ENCODE results near the gene DIP2C. TPM values are rescaled to one million over a fixed set of nuclear protein-coding genes. Genes with fewer than 3 reads are reported as not detected.

Gene DIP2C
- total and polyA plus RNA-seq, 2 donors (not counting 1 experiment from before 2014, with no cell fraction given), result 1.3 to 1.9 TPM

DNA sequence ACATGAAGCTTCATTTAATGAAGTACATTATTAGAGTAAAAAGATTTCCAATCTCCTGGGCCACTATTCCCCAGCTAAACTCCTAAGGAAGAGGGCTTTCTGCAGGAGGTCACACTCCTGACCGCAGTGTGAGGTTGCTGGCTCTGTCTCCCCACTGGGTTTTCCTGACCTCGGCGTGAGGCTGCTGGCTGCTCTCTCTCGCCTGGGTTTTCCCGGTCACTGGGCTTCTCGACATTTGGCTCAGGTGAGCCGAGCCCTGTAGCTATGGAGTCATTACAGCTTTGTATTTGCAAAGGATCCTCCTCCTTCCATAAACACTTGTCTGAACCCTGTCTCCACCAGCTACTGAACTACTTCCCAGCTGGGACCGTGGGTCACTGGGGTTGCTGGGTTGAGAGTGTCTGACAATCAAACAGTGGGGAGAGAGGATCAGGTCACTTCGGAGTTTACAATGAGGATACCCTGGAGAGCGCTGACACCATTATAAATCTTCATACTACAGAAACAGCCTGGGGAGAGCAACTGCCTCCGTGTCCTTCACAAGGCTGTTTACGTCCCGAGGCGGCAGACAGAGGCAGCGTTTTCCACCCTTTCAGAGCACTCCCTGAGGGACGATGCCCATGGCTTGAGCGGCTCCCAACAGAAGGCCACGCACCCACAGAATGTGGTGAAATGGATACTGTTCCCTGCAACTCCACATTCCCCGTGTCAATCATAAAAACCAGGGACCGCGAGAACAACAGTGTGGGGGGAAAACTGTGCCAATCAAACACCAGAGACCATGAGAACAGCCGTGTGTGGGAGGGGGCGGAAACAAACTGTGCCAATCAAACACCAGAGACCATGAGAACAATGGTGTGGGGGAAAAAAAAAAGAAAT lies 328.0 kb downstream of the DIP2C start:
- no peak overlapping the region for H3K27ac ChIP-seq (ENCODE audit: low read length in 2 of 2)
- no peaks in the 10 kb centered on the region for H4K20me1 ChIP-seq (ENCODE audit: control insufficient read depth, insufficient read depth, low read length, poor library complexity, severe bottlenecking)
- POLR2A ChIA-PET, result interaction anchor here (1.0 kb wide), 1 partner anchor 42 kb away, joined by 5 read pairs; no protein-coding TSS in a partner anchor
- H3K4me2 ChIP-seq (replicated peaks; ENCODE audit: low read depth, low read length, poor library complexity, severe bottlenecking), result no peak overlapping the region
- TF ChIP-seq, protein P1, sequence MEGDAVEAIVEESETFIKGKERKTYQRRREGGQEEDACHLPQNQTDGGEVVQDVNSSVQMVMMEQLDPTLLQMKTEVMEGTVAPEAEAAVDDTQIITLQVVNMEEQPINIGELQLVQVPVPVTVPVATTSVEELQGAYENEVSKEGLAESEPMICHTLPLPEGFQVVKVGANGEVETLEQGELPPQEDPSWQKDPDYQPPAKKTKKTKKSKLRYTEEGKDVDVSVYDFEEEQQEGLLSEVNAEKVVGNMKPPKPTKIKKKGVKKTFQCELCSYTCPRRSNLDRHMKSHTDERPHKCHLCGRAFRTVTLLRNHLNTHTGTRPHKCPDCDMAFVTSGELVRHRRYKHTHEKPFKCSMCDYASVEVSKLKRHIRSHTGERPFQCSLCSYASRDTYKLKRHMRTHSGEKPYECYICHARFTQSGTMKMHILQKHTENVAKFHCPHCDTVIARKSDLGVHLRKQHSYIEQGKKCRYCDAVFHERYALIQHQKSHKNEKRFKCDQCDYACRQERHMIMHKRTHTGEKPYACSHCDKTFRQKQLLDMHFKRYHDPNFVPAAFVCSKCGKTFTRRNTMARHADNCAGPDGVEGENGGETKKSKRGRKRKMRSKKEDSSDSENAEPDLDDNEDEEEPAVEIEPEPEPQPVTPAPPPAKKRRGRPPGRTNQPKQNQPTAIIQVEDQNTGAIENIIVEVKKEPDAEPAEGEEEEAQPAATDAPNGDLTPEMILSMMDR (IDR thresholded peaks at IDR 0.05), result no peak
- TF ChIP-seq EZH2 (IDR thresholded peaks at IDR 0.05; ENCODE audit: borderline replicate concordance, insufficient read depth, low read depth, low read length, poor library complexity, severe bottlenecking), result no peak
- H3K4me1 Mint-ChIP-seq, result peaks cover 6% of the 10 kb centered on the region
- H3K4me3 ChIP-seq (ENCODE audit: control extremely low read depth in 1 of 5, extremely low read depth in 1 of 5, insufficient read depth in 1 of 5, low read depth in 2 of 5, low read length in 4 of 5), result no peak overlapping the region
- H3K9me3 ChIP-seq (ENCODE audit: control extremely low read depth in 1 of 3, control insufficient read depth in 2 of 3, insufficient read depth in 1 of 3, low read length in 2 of 3), result no peaks in the 10 kb centered on the region
- H2AFZ ChIP-seq (ENCODE audit: insufficient read depth, low read depth, low read length, poor library complexity, severe bottlenecking), result no peak overlapping the region
- 87% methylated on average over 13 of the region's 23 CpGs for WGBS (ENCODE audit: insufficient coverage)
- no peaks in the 10 kb centered on the region for H3K27me3 ChIP-seq (replicated peaks in 1 of 4; ENCODE audit: control extremely low read depth in 1 of 4, control insufficient read depth in 3 of 4, insufficient read depth in 4 of 4, low read length in 3 of 4)
- DNase-seq (no peak), ATAC-seq (ENCODE audit: low read depth) (no peak)
- no peak overlapping the region for H3K9ac ChIP-seq (ENCODE audit: low read length)
- CTCF ChIA-PET, result no interaction called here
- H3K27me3 Mint-ChIP-seq, result peaks cover 5% of the 10 kb centered on the region
- no peaks in the 10 kb centered on the region for H3K4me1 ChIP-seq (ENCODE audit: control insufficient read depth in 2 of 2, insufficient read depth in 2 of 2, low read length in 2 of 2)
- H3K4me3 Mint-ChIP-seq, result no peak overlapping the region
- H3K27ac Mint-ChIP-seq, result no peak overlapping the region
- H3K9me3 Mint-ChIP-seq (ENCODE audit: insufficient read depth), result no peaks in the 10 kb centered on the region
- H3K79me2 ChIP-seq (ENCODE audit: control insufficient read depth, insufficient read depth, low read length), result no peaks in the 10 kb centered on the region
- peaks cover 0 to 6% of the 10 kb centered on the region in 2 experiments for H3K36me3 ChIP-seq (replicated peaks in 1 of 2; ENCODE audit: control extremely low read depth in 1 of 2, control insufficient read depth in 1 of 2, extremely low read depth in 1 of 2, insufficient read depth in 2 of 2, low read length in 1 of 2)
- intact Hi-C loops (cut with micrococcal nuclease), result no loop called here

DNA sequence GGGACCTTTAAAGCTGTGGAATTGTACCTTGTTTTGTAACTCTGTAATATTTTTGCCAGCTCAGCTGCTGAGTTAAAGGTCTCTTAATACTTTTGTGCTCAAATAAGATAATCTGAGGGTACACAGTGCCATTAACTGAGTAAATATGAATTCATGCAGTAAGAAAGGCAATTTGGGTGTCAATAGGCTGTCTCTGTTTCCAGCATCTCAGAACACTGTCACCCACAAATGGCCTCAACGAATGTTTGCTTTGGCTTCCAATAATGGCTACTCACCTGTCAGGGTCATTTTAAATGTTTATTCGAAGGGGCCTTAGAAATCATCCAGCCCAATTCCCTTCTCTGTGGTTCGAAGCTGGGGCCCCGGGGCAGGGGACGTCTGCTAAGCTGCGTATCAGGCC lies 328.8 kb downstream of the DIP2C start:
- Histone ChIP-seq H3K36me3 (replicated peaks in 1 of 2; ENCODE audit: control extremely low read depth in 1 of 2, control insufficient read depth in 1 of 2, extremely low read depth in 1 of 2, insufficient read depth in 2 of 2, low read length in 1 of 2) (peaks cover 0 to 6% of the 10 kb centered on the region in 2 experiments), H3K27ac (ENCODE audit: low read length in 2 of 2) (no peak overlapping the region), H3K4me2 (replicated peaks; ENCODE audit: low read depth, low read length, poor library complexity, severe bottlenecking) (no peak overlapping the region), H3K9ac (ENCODE audit: low read length) (no peak overlapping the region), H4K20me1 (ENCODE audit: control insufficient read depth, insufficient read depth, low read length, poor library complexity, severe bottlenecking) (no peaks in the 10 kb centered on the region), H2AFZ (ENCODE audit: insufficient read depth, low read depth, low read length, poor library complexity, severe bottlenecking) (no peak overlapping the region), H3K79me2 (ENCODE audit: control insufficient read depth, insufficient read depth, low read length) (no peaks in the 10 kb centered on the region), H3K9me3 (ENCODE audit: control extremely low read depth in 1 of 3, control insufficient read depth in 2 of 3, insufficient read depth in 1 of 3, low read length in 2 of 3) (no peaks in the 10 kb centered on the region), H3K27me3 (replicated peaks in 1 of 4; ENCODE audit: control extremely low read depth in 1 of 4, control insufficient read depth in 3 of 4, insufficient read depth in 4 of 4, low read length in 3 of 4) (no peaks in the 10 kb centered on the region), H3K4me1 (ENCODE audit: control insufficient read depth in 2 of 2, insufficient read depth in 2 of 2, low read length in 2 of 2) (no peaks in the 10 kb centered on the region), H3K4me3 (ENCODE audit: control extremely low read depth in 1 of 5, extremely low read depth in 1 of 5, insufficient read depth in 1 of 5, low read depth in 2 of 5, low read length in 4 of 5) (no peak overlapping the region)
- WGBS (ENCODE audit: insufficient coverage), result 74% methylated on average over 3 of the region's 6 CpGs
- no peaks in the 10 kb centered on the region for H3K9me3 Mint-ChIP-seq (ENCODE audit: insufficient read depth)
- no peak overlapping the region for H3K27ac Mint-ChIP-seq
- intact Hi-C loops (cut with micrococcal nuclease), result no loop called here
- ChIA-PET CTCF (no interaction called here), POLR2A (interaction anchor here (1.0 kb wide), 1 partner anchor 41 kb away, joined by 5 read pairs; no protein-coding TSS in a partner anchor)
- DNase-seq, result no peak
- H3K4me3 Mint-ChIP-seq, result no peak overlapping the region
- peaks cover 5% of the 10 kb centered on the region for H3K27me3 Mint-ChIP-seq
- no peak for TF ChIP-seq EZH2 (IDR thresholded peaks at IDR 0.05; ENCODE audit: borderline replicate concordance, insufficient read depth, low read depth, low read length, poor library complexity, severe bottlenecking)
- TF ChIP-seq, protein P1 (IDR thresholded peaks at IDR 0.05), result no peak
- peaks cover 3% of the 10 kb centered on the region for H3K4me1 Mint-ChIP-seq
- ATAC-seq (ENCODE audit: low read depth), result no peak
